GM10266 (cell line): ENCODE measurements around the gene OSBP2.

Source experiments
- DNase-seq: peaks from one replicate; pipeline ENCODE4 v3.0.0; 2012; ENCODE audit errors: extremely low spot score
- CTCF ChIP-seq: IDR thresholded peaks from 2 replicates; pipeline ENCODE4 v1.5.1; 2012; ENCODE audit warnings: mild to moderate bottlenecking, low read depth; ENCODE audit not compliant: control insufficient read depth, insufficient read depth; ENCODE audit errors: missing control alignments

The OSBP2 gene

GRCh38 chr22:30866216-30866615 is 171.5 kb downstream of the OSBP2 start:
- TF ChIP-seq CTCF = no peak
- DNase-seq = no peak

GRCh38 chr22:30866811-30867271 is 172.2 kb downstream of the OSBP2 start:
- DNase-seq = no peak
- TF ChIP-seq CTCF = no peak

GRCh38 chr22:30867746-30868662 is 173.3 kb downstream of the OSBP2 start:
- no peak for DNase-seq
- no peak for TF ChIP-seq CTCF

- TF ChIP-seq CTCF = no peak
- no peak for DNase-seq
These were observed 174.2 kb downstream of the OSBP2 start for GRCh38 chr22:30868663-30869385.

GRCh38 chr22:30869667-30870395 is 175.2 kb downstream of the OSBP2 start:
- no peak for TF ChIP-seq CTCF
- no peak for DNase-seq

GRCh38 chr22:30870451-30871345 is 176.0 kb downstream of the OSBP2 start:
- no peak for TF ChIP-seq CTCF
- no peak for DNase-seq
